HG03469 (cell line): ENCODE measurements around the gene SLC17A8.

Experiments
- ATAC-seq: cut with Tn5 transposase; IDR thresholded peaks from one replicate; pipeline ENCODE4 v1.9.1; 2021; ENCODE audit warnings: mild to moderate bottlenecking, moderate library complexity, moderate number of reproducible peaks; ENCODE audit not compliant: unreplicated experiment

Gene SLC17A8

GRCh38 chr12:100368066-100368465 lies 11.2 kb downstream of the SLC17A8 start:
- ATAC-seq: no peak

- no peak for ATAC-seq
These were observed 14.3 kb downstream of the SLC17A8 start for GRCh38 chr12:100371146-100371545.

- ATAC-seq: no peak
These were observed 16.2 kb downstream of the SLC17A8 start for GRCh38 chr12:100372853-100373640.

- no peak for ATAC-seq
These were observed 18.3 kb downstream of the SLC17A8 start for GRCh38 chr12:100375038-100375735.

- no peak for ATAC-seq
These were observed 19.3 kb downstream of the SLC17A8 start for GRCh38 chr12:100376161-100376560.

- ATAC-seq: no peak
These were observed 24.5 kb downstream of the SLC17A8 start for GRCh38 chr12:100381379-100381778.

GRCh38 chr12:100382338-100382737 lies 25.5 kb downstream of the SLC17A8 start:
- ATAC-seq: no peak

GRCh38 chr12:100383586-100384558 lies 27.0 kb downstream of the SLC17A8 start:
- ATAC-seq: no peak

GRCh38 chr12:100384559-100384935 lies 27.7 kb downstream of the SLC17A8 start:
- no peak for ATAC-seq

- ATAC-seq: no peak
These were observed 31.5 kb downstream of the SLC17A8 start for GRCh38 chr12:100388382-100388781.

GRCh38 chr12:100391856-100392255 lies 35.0 kb downstream of the SLC17A8 start:
- ATAC-seq: no peak

GRCh38 chr12:100393200-100393599 lies 36.3 kb downstream of the SLC17A8 start:
- ATAC-seq: no peak

GRCh38 chr12:100395811-100396210 lies 38.9 kb downstream of the SLC17A8 start:
- ATAC-seq: no peak

GRCh38 chr12:100398307-100398706 lies 41.4 kb downstream of the SLC17A8 start:
- ATAC-seq: no peak

- no peak for ATAC-seq
These were observed 42.2 kb downstream of the SLC17A8 start for GRCh38 chr12:100399095-100399494.

GRCh38 chr12:100401660-100402059 lies 44.8 kb downstream of the SLC17A8 start:
- ATAC-seq: no peak

- ATAC-seq: no peak
These were observed 45.9 kb downstream of the SLC17A8 start for GRCh38 chr12:100402763-100403162.

- no peak for ATAC-seq
These were observed 46.6 kb downstream of the SLC17A8 start for GRCh38 chr12:100403446-100403845.

- ATAC-seq: peak; percentile 83
These were observed 48.0 kb downstream of the SLC17A8 start for GRCh38 chr12:100404769-100405407.

- no peak for ATAC-seq
These were observed 56.1 kb downstream of the SLC17A8 start for GRCh38 chr12:100413001-100413400.

- ATAC-seq: no peak
These were observed 57.9 kb downstream of the SLC17A8 start for GRCh38 chr12:100414739-100415138.
